GM18870 (cell line): Measurements from ENCODE around the gene NADSYN1.

Experiments used
- ATAC-seq: cut with Tn5 transposase; IDR thresholded peaks from one replicate; pipeline ENCODE4 v1.9.1; 2021; ENCODE audit warnings: moderate library complexity; ENCODE audit not compliant: unreplicated experiment

NADSYN1 gene

DNA sequence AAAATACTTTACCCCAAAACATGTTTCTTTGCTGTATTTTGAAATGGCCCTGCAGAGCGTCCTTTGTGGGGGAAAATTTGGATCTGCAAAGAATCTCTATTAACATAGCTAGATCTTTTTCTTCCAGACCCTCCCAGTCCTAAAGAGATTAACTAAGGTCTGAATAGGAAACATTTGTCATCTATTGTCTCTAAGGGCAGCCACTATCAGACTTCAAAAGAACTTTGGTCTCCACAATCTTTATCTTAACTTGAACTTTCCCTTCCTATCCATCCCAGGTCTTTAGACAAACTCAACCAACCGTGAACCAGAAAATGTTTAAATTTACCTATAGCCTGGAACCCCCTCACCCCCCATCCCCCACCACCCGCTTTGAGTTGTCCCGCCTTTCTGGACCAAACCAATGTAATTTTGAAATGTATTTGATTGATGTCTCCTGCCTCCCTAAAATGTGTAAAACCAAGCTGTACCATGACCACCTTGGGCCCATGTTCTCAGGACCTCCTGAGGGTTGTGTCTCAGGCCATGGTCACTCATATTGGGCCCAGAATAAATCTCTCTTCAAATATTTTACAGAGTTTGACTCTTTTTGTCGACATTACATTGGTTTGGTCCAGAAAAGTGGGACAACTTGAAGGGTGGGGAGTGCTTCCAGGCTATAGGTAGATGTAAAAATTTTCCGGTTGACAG lies 91.7 kb downstream of the NADSYN1 start:
- ATAC-seq: no peak

DNA sequence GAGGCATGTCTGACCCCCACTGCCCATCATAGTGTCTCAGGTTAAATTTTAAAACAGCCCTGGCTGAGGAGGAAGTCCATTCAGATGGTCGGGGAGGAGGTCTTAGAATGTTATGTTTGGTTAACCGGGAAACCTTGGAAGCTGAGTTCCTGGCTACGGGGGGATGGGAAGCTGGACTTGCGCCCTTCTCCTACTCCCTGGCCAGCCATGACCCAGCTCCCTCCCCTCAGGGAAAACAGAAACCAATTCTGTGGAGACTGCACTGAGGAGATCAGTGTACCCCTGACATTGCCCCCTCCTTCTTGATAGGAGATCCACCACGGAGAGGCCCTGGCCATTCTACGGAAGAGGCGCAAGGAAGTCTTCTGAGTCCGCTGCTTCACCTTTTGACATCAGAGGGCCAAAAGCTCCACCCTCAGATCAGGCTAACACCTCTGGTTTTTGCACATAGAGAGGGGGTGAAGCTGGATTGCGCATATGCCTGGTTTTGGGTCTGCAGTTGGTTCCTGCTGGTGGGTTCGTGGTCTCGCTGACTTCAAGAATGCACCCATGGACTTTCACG lies 92.5 kb downstream of the NADSYN1 start:
- ATAC-seq: no peak

- no peak for ATAC-seq
Observed at GRCh38 chr11:71548120-71548519, 95.1 kb downstream of the NADSYN1 start, which contains the start of gene KRTAP5-9. KRTAP5-9 (plus strand) TSS chr11:71548420; CDS start chr11:71548658, 238 bp downstream.

DNA sequence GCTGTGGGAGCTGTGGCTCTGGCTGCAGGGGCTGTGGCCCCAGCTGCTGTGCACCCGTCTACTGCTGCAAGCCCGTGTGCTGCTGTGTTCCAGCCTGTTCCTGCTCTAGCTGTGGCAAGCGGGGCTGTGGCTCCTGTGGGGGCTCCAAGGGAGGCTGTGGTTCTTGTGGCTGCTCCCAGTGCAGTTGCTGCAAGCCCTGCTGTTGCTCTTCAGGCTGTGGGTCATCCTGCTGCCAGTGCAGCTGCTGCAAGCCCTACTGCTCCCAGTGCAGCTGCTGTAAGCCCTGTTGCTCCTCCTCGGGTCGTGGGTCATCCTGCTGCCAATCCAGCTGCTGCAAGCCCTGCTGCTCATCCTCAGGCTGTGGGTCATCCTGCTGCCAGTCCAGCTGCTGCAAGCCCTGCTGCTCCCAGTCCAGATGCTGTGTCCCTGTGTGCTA lies 95.7 kb downstream of the NADSYN1 start:
- ATAC-seq: no peak
